OCI-LY7 (cell line): ENCODE results near the gene PLEKHG4B.

Experiments
- EZH2phosphoT487 ChIP-seq: fragments of 200-600 bp; sonication (generic); IDR thresholded peaks from 2 replicates; pipeline ENCODE4 v1.6.1; 2018; ENCODE audit warnings: low read depth, borderline replicate concordance, mild to moderate bottlenecking, mixed run types, antibody characterized with exemption, low read length, moderate library complexity, mixed read lengths
- TF ChIP-seq, protein P1 (sequence below): fragments of 200-600 bp; sonication (generic); conservative IDR thresholded peaks from 2 replicates; pipeline ENCODE4 v1.5.1; 2014; ENCODE audit warnings: mild to moderate bottlenecking, antibody characterized with exemption, low read length, moderate library complexity, mixed read lengths

DNA sequence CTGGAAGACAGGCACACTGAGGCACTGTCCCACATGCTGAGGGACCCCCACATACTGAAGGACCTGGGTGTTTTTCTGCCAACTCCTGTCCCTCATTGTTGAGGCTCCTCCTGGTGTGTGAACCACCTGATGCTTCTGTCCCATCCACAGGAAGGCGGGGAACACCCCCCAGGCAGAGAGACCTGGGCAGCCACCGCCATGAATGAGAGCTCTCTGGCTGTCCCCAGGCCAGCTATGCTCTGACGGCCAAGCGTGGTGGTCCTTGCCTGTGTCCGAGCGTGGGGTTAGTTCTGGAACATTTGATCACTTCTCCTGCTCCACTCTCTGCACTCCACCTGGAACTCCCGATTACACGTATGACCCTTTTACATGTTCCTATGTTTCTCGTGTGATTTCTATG is 87.4 kb downstream of the PLEKHG4B start:
- TF ChIP-seq, protein P1, sequence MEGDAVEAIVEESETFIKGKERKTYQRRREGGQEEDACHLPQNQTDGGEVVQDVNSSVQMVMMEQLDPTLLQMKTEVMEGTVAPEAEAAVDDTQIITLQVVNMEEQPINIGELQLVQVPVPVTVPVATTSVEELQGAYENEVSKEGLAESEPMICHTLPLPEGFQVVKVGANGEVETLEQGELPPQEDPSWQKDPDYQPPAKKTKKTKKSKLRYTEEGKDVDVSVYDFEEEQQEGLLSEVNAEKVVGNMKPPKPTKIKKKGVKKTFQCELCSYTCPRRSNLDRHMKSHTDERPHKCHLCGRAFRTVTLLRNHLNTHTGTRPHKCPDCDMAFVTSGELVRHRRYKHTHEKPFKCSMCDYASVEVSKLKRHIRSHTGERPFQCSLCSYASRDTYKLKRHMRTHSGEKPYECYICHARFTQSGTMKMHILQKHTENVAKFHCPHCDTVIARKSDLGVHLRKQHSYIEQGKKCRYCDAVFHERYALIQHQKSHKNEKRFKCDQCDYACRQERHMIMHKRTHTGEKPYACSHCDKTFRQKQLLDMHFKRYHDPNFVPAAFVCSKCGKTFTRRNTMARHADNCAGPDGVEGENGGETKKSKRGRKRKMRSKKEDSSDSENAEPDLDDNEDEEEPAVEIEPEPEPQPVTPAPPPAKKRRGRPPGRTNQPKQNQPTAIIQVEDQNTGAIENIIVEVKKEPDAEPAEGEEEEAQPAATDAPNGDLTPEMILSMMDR = no peak
- TF ChIP-seq EZH2phosphoT487 = no peak
